ENCODE results near the gene BRAF.
"Not testable (repeated sequence)": the region's sequence is repeated elsewhere in the genome, so short reads cannot be mapped to it uniquely, and the experiment has no call there.

BRAF gene

GRCh38 chr7:140928491-140929309, 4.0 kb upstream of the BRAF start:
- FAIRE-seq (no peak), DNase-seq (ENCODE audit: insufficient read length) (no peak)
- TF ChIP-seq POLR2AphosphoS5 (IDR thresholded peaks at IDR 0.05; ENCODE audit: low read depth, low read length) = no peak
- no peak for TF ChIP-seq POLR2A (IDR thresholded peaks at IDR 0.05; ENCODE audit: low read depth, low read length)
- TF ChIP-seq TAF1 (IDR thresholded peaks at IDR 0.05; ENCODE audit: borderline replicate concordance, low read depth, low read length) = no peak

GRCh38 chr7:140927945-140928344, 3.2 kb upstream of the BRAF start:
- not testable (repeated sequence) for DNase-seq (ENCODE audit: insufficient read length); FAIRE-seq

- FAIRE-seq (no peak), DNase-seq (ENCODE audit: insufficient read length) (no peak)
- no peak for TF ChIP-seq POLR2AphosphoS5 (IDR thresholded peaks at IDR 0.05; ENCODE audit: low read depth, low read length)
- no peak for TF ChIP-seq POLR2A (IDR thresholded peaks at IDR 0.05; ENCODE audit: low read depth, low read length)
- TF ChIP-seq TAF1 (IDR thresholded peaks at IDR 0.05; ENCODE audit: borderline replicate concordance, low read depth, low read length) = no peak
Observed at GRCh38 chr7:140927351-140927750, 2.6 kb upstream of the BRAF start.

- DNase-seq (ENCODE audit: insufficient read length) (no peak), FAIRE-seq (no peak)
- TF ChIP-seq POLR2A (IDR thresholded peaks at IDR 0.05; ENCODE audit: low read depth, low read length) (no peak), POLR2AphosphoS5 (IDR thresholded peaks at IDR 0.05; ENCODE audit: low read depth, low read length) (no peak)
Observed at GRCh38 chr7:140926021-140926817, 1.5 kb upstream of the BRAF start.

GRCh38 chr7:140924019-140924820, 509 bp downstream of the BRAF start:
- FAIRE-seq = peak; percentile 94
- peak; percentile 51 for DNase-seq (ENCODE audit: insufficient read length)
- TF ChIP-seq POLR2AphosphoS5 (IDR thresholded peaks at IDR 0.05; ENCODE audit: low read depth, low read length) = no peak
- peak; percentile 47; the same call in 1 of the 2 replicates for TF ChIP-seq POLR2A (IDR thresholded peaks at IDR 0.05; ENCODE audit: low read depth, low read length)
- peak; percentile 74; the same call in 1 of the 2 replicates for TF ChIP-seq TAF1 (IDR thresholded peaks at IDR 0.05; ENCODE audit: borderline replicate concordance, low read depth, low read length)

- FAIRE-seq (peak; percentile 74), DNase-seq (ENCODE audit: insufficient read length) (no peak)
- TF ChIP-seq TAF1 (IDR thresholded peaks at IDR 0.05; ENCODE audit: borderline replicate concordance, low read depth, low read length) (no peak), POLR2A (IDR thresholded peaks at IDR 0.05; ENCODE audit: low read depth, low read length) (no peak), POLR2AphosphoS5 (IDR thresholded peaks at IDR 0.05; ENCODE audit: low read depth, low read length) (no peak)
Observed at GRCh38 chr7:140923358-140924006, 1.2 kb downstream of the BRAF start.

- DNase-seq (ENCODE audit: insufficient read length) = no peak
- FAIRE-seq = no peak
- TF ChIP-seq POLR2AphosphoS5 (IDR thresholded peaks at IDR 0.05; ENCODE audit: low read depth, low read length) (no peak), TAF1 (IDR thresholded peaks at IDR 0.05; ENCODE audit: borderline replicate concordance, low read depth, low read length) (no peak), POLR2A (IDR thresholded peaks at IDR 0.05; ENCODE audit: low read depth, low read length) (no peak)
Observed at GRCh38 chr7:140922741-140923345, 1.9 kb downstream of the BRAF start.

- DNase-seq (ENCODE audit: insufficient read length) (no peak), FAIRE-seq (no peak)
- TF ChIP-seq POLR2A (IDR thresholded peaks at IDR 0.05; ENCODE audit: low read depth, low read length) (no peak), POLR2AphosphoS5 (IDR thresholded peaks at IDR 0.05; ENCODE audit: low read depth, low read length) (no peak), TAF1 (IDR thresholded peaks at IDR 0.05; ENCODE audit: borderline replicate concordance, low read depth, low read length) (no peak)
Observed at GRCh38 chr7:140920745-140921144, 4.0 kb downstream of the BRAF start.

- no peak for DNase-seq (ENCODE audit: insufficient read length)
- no peak for FAIRE-seq
- TF ChIP-seq POLR2A (IDR thresholded peaks at IDR 0.05; ENCODE audit: low read depth, low read length) = no peak
- TF ChIP-seq TAF1 (IDR thresholded peaks at IDR 0.05; ENCODE audit: borderline replicate concordance, low read depth, low read length) = no peak
- TF ChIP-seq POLR2AphosphoS5 (IDR thresholded peaks at IDR 0.05; ENCODE audit: low read depth, low read length) = no peak
Observed at GRCh38 chr7:140918236-140918635, 6.5 kb downstream of the BRAF start.

GRCh38 chr7:140917258-140917657, 7.5 kb downstream of the BRAF start:
- DNase-seq (ENCODE audit: insufficient read length) (no peak), FAIRE-seq (no peak)
- TF ChIP-seq TAF1 (IDR thresholded peaks at IDR 0.05; ENCODE audit: borderline replicate concordance, low read depth, low read length) (no peak), POLR2A (IDR thresholded peaks at IDR 0.05; ENCODE audit: low read depth, low read length) (no peak), POLR2AphosphoS5 (IDR thresholded peaks at IDR 0.05; ENCODE audit: low read depth, low read length) (no peak)
